NCI-H226 (cell line): ENCODE results near the gene NKIRAS1.
"Not testable (repeated sequence)": the region's sequence is repeated elsewhere in the genome, so short reads cannot be mapped to it uniquely, and the experiment has no call there.

Experiments
- DNase-seq: peaks from one replicate; pipeline ENCODE4 v3.0.0-alpha.2; 2015

NKIRAS1 gene

GRCh38 chr3:23895181-23895580 lies 21.6 kb downstream of the NKIRAS1 start:
- DNase-seq: no peak

GRCh38 chr3:23894254-23895061 lies 22.3 kb downstream of the NKIRAS1 start:
- no peak for DNase-seq

GRCh38 chr3:23889950-23890349 lies 26.8 kb downstream of the NKIRAS1 start:
- no peak for DNase-seq

GRCh38 chr3:23889386-23889785 lies 27.4 kb downstream of the NKIRAS1 start:
- no peak for DNase-seq

GRCh38 chr3:23888617-23889228 lies 28.1 kb downstream of the NKIRAS1 start:
- DNase-seq: no peak

- DNase-seq: no peak
These were observed 30.5 kb downstream of the NKIRAS1 start for GRCh38 chr3:23886311-23886710.

GRCh38 chr3:23885210-23885609 lies 31.6 kb downstream of the NKIRAS1 start:
- DNase-seq: peak; percentile 32

GRCh38 chr3:23884481-23884880 lies 32.3 kb downstream of the NKIRAS1 start:
- DNase-seq: no peak

- DNase-seq: no peak
These were observed 34.3 kb downstream of the NKIRAS1 start for GRCh38 chr3:23882487-23882918.

GRCh38 chr3:23881993-23882392 lies 34.8 kb downstream of the NKIRAS1 start:
- not testable (repeated sequence) for DNase-seq

- no peak for DNase-seq
These were observed 36.0 kb downstream of the NKIRAS1 start for GRCh38 chr3:23880703-23881339.

- no peak for DNase-seq
These were observed 37.3 kb downstream of the NKIRAS1 start for GRCh38 chr3:23879485-23879884.

- peak; percentile 92 for DNase-seq
These were observed 39.3 kb downstream of the NKIRAS1 start for GRCh38 chr3:23877329-23877980.

GRCh38 chr3:23876923-23877322 lies 39.9 kb downstream of the NKIRAS1 start:
- no peak for DNase-seq

GRCh38 chr3:23875113-23875725 lies 41.6 kb downstream of the NKIRAS1 start:
- DNase-seq: no peak

GRCh38 chr3:23874359-23875112 lies 42.3 kb downstream of the NKIRAS1 start:
- peak; percentile 35 for DNase-seq

GRCh38 chr3:23873941-23874340 lies 42.8 kb downstream of the NKIRAS1 start:
- peak; percentile 34 for DNase-seq

GRCh38 chr3:23872330-23872729 lies 44.5 kb downstream of the NKIRAS1 start:
- DNase-seq: no peak

- DNase-seq: not testable (repeated sequence)
These were observed 45.4 kb downstream of the NKIRAS1 start for GRCh38 chr3:23871361-23871760.

- DNase-seq: not testable (repeated sequence)
These were observed 46.1 kb downstream of the NKIRAS1 start for GRCh38 chr3:23870663-23871043.

GRCh38 chr3:23869977-23870662 lies 46.7 kb downstream of the NKIRAS1 start:
- DNase-seq: no peak

GRCh38 chr3:23867838-23868237 lies 49.0 kb downstream of the NKIRAS1 start:
- no peak for DNase-seq
